Measurements from ENCODE around the gene ITPKB.

- TF ChIP-seq CTCF (IDR thresholded peaks at IDR 0.05) (no peak), FOXM1 (IDR thresholded peaks at IDR 0.05; ENCODE audit: low read depth) (no peak), MAX (IDR thresholded peaks at IDR 0.05; ENCODE audit: low read depth) (no peak), POLR2AphosphoS5 (IDR thresholded peaks at IDR 0.05; ENCODE audit: low read depth, low read length) (no peak), CHD2 (IDR thresholded peaks at IDR 0.05; ENCODE audit: low read length, partially characterized antibody) (no peak)
Measured at GRCh38 chr1:226722240-226722900, 16.7 kb downstream of the ITPKB start.
